ENCODE measurements around the gene FAM167B. TPM values are rescaled to one million over a fixed set of nuclear protein-coding genes. Genes with fewer than 3 reads are reported as not detected.

The FAM167B gene
- total RNA-seq, 4 donors from 2014 or later = 0.83 to 6.7 (median 4.7) TPM

GRCh38 chr1:32224285-32224684 lies 22.7 kb upstream of the FAM167B start:
- no peak overlapping the region for H3K4me3 ChIP-seq
- H3K9me3 ChIP-seq = no peaks in the 10 kb centered on the region
- peaks cover 27 to 46% (median 38%) of the 10 kb centered on the region in 4 donors for H3K4me1 ChIP-seq
- no peaks in the 10 kb centered on the region for H3K27me3 ChIP-seq
- intact Hi-C loops (cut with DNase I) = no loop called here
- no peak for DNase-seq (ENCODE audit: extremely low spot score)
- H3K27ac ChIP-seq (replicated peaks in 1 of 4) = peak overlapping the region in 3 of 4 donors; percentile 88 to 95 (median 89)
- WGBS = 93% methylated on average over 4 of the region's 4 CpGs
- no peak for TF ChIP-seq POLR2A (IDR thresholded peaks at IDR 0.05; ENCODE audit: low read depth)
- peaks cover 45 to 69% (median 62%) of the 10 kb centered on the region in 4 donors for H3K36me3 ChIP-seq

- H3K4me3 ChIP-seq = no peak overlapping the region
- H3K36me3 ChIP-seq = peaks cover 74 to 100% (median 95%) of the 10 kb centered on the region in 4 donors
- TF ChIP-seq CTCF (IDR thresholded peaks at IDR 0.05) (no peak), POLR2A (IDR thresholded peaks at IDR 0.05; ENCODE audit: low read depth) (no peak), POLR2AphosphoS5 (IDR thresholded peaks at IDR 0.05) (no peak), EP300 (IDR thresholded peaks at IDR 0.05) (no peak)
- H3K27ac ChIP-seq (replicated peaks in 1 of 4) = no peak overlapping the region
- 70% methylated on average over 3 of the region's 3 CpGs for WGBS
- intact Hi-C loops (cut with DNase I) = no loop called here
- no peak for DNase-seq (ENCODE audit: extremely low spot score)
- H3K9me3 ChIP-seq = no peaks in the 10 kb centered on the region
- peaks cover 5 to 15% (median 10%) of the 10 kb centered on the region in 4 donors for H3K4me1 ChIP-seq
- no peaks in the 10 kb centered on the region for H3K27me3 ChIP-seq
Measured at GRCh38 chr1:32228771-32229170, 18.3 kb upstream of the FAM167B start.

GRCh38 chr1:32231843-32232432 lies 15.1 kb upstream of the FAM167B start:
- no peak for TF ChIP-seq POLR2A (IDR thresholded peaks at IDR 0.05; ENCODE audit: low read depth)
- no peak for TF ChIP-seq CTCF (IDR thresholded peaks at IDR 0.05)
- no peak for TF ChIP-seq EP300 (IDR thresholded peaks at IDR 0.05)
- no peak for TF ChIP-seq POLR2AphosphoS5 (IDR thresholded peaks at IDR 0.05)

GRCh38 chr1:32232558-32233304 lies 14.3 kb upstream of the FAM167B start:
- WGBS = 88% methylated on average over 8 of the region's 8 CpGs
- Histone ChIP-seq H3K4me3 (no peak overlapping the region), H3K9me3 (no peaks in the 10 kb centered on the region), H3K4me1 (no peaks in the 10 kb centered on the region), H3K36me3 (peaks cover 41 to 74% (median 63%) of the 10 kb centered on the region in 4 donors), H3K27me3 (no peaks in the 10 kb centered on the region), H3K27ac (replicated peaks in 1 of 4) (no peak overlapping the region)
- no peak for DNase-seq (ENCODE audit: extremely low spot score)
- intact Hi-C loops (cut with DNase I) = no loop called here
- no peak for TF ChIP-seq CTCF (IDR thresholded peaks at IDR 0.05)
- TF ChIP-seq POLR2AphosphoS5 (IDR thresholded peaks at IDR 0.05) = no peak
- no peak for TF ChIP-seq EP300 (IDR thresholded peaks at IDR 0.05)
- no peak for TF ChIP-seq POLR2A (IDR thresholded peaks at IDR 0.05; ENCODE audit: low read depth)

More at GRCh38 chr1:32231843-32232432, 15.1 kb upstream of the FAM167B start:
- no peaks in the 10 kb centered on the region for H3K4me1 ChIP-seq
- no peak overlapping the region for H3K27ac ChIP-seq (replicated peaks in 1 of 4)
- H3K27me3 ChIP-seq = no peaks in the 10 kb centered on the region
- 71% methylated on average over 2 of the region's 5 CpGs for WGBS
- H3K36me3 ChIP-seq = peaks cover 49 to 81% (median 71%) of the 10 kb centered on the region in 4 donors
- no peak for DNase-seq (ENCODE audit: extremely low spot score)
- no peak overlapping the region for H3K4me3 ChIP-seq
- intact Hi-C loops (cut with DNase I) = no loop called here
- no peaks in the 10 kb centered on the region for H3K9me3 ChIP-seq

GRCh38 chr1:32234792-32235191 lies 12.2 kb upstream of the FAM167B start:
- Histone ChIP-seq H3K9me3 (no peaks in the 10 kb centered on the region), H3K4me1 (peaks cover 1 to 7% (median 4%) of the 10 kb centered on the region in 4 donors), H3K27me3 (no peaks in the 10 kb centered on the region), H3K36me3 (peaks cover 24 to 53% (median 42%) of the 10 kb centered on the region in 4 donors), H3K4me3 (no peak overlapping the region), H3K27ac (replicated peaks in 1 of 4) (no peak overlapping the region)
- WGBS = 93% methylated on average over 5 of the region's 7 CpGs
- no peak for DNase-seq (ENCODE audit: extremely low spot score)
- TF ChIP-seq CTCF (IDR thresholded peaks at IDR 0.05) (no peak), EP300 (IDR thresholded peaks at IDR 0.05) (no peak), POLR2A (IDR thresholded peaks at IDR 0.05; ENCODE audit: low read depth) (no peak), POLR2AphosphoS5 (IDR thresholded peaks at IDR 0.05) (no peak)
- intact Hi-C loops (cut with DNase I) = no loop called here
